HG02678 (cell line): ENCODE data around the gene GMPS.
"Not testable (repeated sequence)": the region's sequence is repeated elsewhere in the genome, so short reads cannot be mapped to it uniquely, and the experiment has no call there.

Source experiments
- ATAC-seq: cut with Tn5 transposase; IDR thresholded peaks from one replicate; pipeline ENCODE4 v1.9.1; 2021; ENCODE audit warnings: mild to moderate bottlenecking, moderate library complexity; ENCODE audit not compliant: unreplicated experiment

Gene GMPS

DNA sequence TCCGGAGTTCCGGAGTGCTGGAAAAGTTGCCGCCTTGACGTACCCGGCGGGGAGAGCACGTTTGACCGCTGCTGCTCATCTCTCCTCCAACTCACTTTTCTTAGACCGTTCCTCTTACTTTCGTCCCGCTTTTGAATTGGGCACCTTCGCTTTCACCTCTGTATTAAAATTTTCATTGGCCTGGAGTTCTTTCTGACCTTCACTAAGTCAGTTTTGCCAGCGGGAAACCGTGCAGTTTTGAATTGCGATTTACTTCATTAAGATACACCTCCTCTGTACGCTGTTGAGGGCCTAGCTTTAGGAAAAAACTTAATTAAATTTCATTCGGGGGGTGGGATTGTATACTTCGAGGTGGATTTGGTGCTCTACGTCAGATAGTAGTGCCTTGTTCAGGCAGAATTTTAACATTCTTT, 1.3 kb downstream of the GMPS start:
- ATAC-seq: peak; percentile 3

DNA sequence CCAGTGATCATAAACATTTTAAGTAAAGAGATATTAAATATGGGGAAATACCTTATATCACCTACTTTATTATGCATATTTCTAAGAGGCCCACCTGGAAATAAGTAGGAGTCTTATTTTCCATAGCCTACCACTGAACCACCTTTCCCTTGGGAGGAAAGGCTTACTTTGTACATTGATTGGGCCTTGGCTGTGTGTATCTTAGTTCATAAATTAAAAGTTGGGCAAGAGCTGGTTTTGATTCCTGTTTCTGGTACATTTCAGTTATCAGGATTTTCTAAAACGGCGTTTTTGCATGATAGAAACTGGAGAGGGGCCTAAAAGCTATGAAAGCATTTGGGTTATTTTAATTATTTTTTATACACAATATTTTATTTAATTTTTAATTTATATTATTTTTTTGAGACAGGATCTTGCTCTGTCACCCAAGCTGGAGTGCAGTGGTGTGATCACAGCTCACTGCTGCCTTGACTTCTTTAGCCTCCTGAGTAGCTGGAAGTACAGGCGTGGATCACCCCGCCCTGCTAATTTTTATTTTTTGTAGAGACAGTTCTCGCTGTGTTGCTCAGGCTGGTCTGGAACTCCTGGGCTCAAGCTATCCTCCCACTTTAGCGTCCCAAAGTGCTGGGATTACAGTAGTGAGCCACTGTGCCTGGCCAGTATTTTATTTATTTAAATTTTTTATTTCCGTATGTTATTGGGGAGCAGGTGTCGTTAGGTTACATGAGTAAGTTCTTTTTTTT, 2.6 kb downstream of the GMPS start:
- ATAC-seq: no peak

DNA sequence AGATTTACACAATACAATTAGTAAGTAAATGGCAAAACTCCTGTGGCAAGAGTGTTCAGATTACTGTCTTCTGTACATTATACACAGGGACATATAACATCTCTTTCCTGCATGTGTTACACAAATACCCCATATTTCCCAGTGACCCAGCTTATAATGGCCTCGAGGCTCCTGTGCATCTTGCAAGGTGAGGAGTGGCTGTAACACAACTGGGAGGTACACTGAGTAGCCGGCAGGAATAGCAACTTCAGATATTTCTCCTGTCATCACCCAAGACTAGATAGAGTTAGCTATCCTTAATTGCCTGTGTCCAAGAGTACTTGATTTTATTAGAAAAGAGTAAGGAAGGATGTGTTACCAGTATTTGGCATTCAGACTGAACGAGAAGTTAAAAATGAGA, 5.6 kb downstream of the GMPS start:
- no peak for ATAC-seq

DNA sequence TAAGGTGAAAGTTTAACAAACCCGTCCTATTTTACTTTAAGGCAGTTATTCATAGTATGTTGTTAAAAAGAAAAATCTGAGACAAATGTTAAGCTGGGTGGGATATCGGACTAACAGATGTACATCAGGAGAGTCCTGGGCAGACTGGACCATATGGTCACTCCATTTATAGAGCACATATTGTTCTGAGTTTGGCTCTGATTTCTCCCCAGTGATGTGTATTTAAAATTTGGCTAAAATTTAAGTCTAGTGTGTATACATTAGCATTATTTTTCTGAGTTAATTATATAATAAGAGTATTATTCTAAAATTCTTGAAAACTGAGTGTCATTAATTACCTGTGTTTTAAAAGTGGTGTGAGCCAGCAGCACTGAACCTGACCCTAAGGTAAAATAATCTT, 6.1 kb downstream of the GMPS start:
- no peak for ATAC-seq

DNA sequence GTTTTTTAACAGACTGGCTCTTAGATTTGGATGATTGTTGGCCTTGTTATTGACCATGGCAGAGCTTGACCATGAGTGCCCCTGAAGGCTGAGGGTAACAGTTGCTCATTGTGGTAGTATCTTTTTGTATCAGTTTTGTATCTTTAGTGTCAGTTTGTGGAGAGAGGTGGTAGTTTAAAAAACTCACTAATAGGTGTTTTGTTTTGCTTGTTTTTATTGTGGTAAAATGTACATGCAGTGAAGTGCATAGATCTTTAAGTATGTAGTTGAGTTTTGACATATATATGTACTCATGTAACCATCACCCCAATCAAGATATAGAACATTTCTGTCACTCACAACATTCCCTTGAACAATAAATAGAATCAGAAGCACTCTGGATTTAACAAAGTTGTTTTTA, 9.8 kb downstream of the GMPS start:
- ATAC-seq: no peak

DNA sequence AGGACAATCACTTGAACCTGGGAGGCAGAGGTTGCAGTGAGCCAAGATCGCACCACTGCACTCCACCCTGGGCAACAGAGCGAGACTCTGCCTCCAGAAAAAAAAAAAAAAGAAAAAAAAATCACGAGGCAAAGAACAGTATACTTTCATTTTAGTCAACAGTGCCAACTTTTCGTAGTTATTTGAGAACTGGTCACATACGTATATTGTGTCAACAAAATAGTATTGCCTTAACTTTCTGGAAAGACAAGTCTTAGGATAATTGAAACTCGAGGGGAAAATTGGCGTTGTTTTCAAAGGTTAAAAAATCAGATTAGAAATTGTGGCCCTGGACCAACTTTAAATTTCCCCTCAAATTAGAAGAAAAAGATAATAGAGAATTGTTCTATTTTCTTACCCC, 13.8 kb downstream of the GMPS start:
- no peak for ATAC-seq

DNA sequence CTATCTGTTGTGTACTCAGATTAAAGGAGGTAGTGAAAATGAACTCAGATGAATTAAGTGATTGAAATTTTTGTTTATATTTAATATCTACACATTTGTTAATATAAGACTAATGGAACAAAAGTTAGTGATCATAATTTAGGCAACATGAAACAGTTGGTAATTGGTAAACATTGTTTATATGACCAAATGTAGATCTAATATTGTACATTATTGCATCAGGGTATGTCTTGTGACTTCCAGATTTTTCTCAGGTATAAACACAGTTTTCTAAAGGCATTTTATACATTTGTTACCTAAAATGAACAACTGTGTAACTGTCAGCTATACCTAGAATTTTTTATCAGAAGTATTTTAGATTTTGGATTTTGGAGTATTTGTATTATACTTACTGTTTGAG, 14.8 kb downstream of the GMPS start:
- ATAC-seq: no peak

DNA sequence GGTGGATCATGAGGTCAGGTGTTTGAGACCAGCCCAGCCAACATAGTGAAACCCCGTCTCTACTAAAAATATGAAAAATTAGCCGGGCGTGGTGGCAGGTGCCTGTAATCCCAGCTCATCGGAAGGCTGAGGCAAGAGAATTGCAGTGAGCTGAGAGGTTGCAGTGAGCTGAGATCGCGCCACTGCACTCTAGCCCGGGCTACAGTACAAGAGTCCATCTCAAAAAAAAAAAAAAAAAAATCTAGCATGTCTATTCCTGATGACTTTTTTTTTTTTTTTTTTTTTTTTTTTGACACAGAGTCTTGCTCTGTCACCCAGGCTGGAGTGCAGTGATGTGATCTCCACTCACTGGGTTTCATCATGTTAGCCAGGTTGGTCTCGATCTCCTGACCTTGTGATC, 15.9 kb downstream of the GMPS start:
- ATAC-seq: not testable (repeated sequence)

DNA sequence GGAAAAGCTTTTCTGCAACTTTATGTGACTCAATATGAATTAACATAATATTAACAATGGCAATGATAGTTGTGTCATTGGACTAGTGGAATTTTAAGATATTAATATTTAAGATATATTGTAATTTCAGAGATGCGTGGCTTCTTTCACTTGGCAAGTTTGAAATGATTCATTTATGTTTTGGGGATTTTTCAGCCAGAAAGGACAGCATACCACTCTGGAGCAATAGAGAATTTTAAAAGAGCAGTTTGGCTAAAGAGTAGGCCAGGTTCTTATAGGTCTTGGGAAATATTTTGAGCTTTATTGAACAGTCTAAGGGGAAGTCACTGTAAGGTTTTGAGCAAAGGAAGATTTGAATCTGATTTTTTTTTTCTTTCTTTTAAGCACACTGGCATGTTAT, 16.5 kb downstream of the GMPS start:
- no peak for ATAC-seq

DNA sequence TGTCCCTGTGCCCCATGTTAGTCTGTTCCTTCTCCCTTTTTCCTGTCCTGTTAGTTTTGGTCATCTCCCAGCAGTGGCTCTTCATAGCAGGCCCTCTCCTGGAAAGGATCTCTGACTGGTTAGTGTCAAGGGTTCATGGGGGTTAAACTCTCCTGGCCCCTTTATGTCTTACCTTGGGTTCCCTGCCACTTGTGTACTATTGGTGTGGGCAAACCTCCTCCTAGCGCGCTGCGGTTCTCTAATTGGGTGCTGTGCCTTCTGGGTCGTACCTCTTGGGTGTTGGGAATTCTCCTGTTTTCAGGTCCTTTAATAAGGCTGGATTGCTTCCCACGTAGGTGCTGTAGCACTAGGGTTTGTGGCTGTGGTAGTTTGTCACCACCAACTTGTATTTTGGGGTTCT, 18.8 kb downstream of the GMPS start:
- no peak for ATAC-seq

DNA sequence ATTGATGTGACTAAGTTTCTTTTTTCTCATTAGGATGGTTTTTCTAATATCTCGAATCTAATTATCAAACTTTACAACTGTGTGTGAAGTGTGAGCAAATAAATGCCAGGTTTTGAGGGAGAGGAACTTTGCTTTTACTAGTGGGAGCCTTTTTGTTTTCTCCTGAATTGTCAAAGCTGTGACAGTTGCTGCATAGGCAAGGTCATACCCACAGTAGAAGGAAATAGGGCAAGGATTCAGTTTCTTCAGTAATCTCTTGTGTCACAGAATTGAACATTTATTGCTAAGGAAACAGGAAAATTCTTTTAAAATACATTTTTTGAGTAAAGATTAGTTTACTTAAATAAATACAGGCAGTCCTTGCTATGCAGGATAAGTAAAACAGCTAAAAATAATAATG, 19.5 kb downstream of the GMPS start:
- ATAC-seq: no peak

DNA sequence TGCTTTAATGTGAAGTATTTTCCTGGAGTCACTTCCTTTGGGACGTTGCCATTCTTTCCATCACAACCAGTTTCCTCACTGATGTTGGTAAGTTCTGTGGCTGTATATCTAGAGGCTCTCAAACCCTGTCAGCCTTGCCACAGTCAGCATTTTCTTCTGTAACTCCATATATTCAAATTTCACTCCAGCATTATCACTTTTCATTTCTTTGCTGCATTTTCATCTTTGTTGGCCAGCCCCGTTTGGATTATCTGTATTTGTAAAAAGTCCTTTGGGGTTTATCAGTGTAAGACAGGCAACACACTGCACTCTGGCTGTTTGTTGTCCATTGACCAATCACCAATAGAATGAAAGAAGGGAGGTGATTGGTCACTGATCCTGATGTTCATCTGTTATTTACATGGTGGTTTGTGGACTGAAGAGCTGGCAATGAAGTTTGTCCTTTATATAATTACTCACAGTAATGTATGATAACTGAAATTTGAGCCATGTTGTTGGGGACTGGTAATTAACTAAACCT, 20.3 kb downstream of the GMPS start:
- ATAC-seq: peak; percentile 63

DNA sequence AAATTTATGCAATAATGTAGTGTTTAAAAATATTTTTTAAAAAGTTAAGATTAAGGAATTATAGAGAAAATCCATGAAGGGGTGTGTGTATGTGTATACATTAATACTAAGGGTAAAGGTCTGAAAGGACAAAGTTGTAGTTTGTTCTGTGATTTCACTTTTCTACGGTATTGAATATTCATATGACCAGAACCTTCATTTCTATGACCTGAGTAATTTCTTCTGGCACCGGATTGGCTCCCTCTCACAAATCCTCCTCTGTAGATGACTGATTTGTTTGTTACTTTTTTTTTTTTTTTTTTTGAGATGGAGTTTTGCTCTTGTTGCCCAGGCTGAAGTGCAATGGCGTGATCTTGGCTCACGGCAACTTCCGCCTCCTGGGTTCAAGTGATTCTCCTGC, 20.9 kb downstream of the GMPS start:
- ATAC-seq: no peak

DNA sequence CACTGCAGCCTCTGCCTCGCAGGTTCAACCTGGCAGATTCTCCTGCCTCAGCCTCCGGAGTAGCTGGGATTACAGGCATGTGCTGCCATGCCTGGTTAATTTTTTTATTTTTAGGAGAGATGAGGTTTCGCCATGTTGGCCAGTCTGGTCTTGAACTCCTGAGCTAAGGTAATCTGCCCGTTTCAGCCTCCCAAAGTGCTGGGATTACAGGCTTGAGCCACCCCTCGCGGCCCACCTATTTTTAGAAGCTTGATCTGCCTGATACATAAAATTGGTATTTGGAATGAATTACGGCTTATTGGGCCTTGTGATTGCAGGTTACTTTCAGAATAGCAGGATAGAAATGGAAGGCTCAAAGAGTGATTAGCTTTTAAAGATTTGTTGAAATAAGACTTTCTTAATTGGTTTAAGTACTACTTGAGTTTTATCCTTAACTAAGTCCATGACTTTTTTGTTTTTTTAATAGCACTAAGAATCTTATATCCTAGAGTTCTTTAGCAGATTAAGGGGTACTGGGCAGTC, 25.0 kb downstream of the GMPS start:
- ATAC-seq: no peak

DNA sequence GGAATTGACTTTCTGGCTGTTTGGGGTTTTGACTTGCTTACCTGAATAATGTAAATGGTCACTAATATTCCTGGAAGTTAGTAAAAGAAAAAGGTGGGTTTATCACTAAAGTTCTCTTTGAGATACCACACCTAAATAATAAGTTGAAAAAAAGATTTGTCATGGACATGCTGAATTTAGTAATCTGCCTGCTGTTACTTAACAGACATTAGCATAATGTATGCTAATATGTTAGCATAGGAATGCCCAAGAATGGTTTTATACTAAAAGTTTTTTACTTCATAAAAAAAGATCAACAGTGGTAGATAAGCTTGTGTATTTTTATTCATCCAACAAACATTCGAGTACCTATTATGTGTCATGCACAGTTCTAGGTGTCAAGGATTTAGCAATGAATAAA, 36.5 kb downstream of the GMPS start:
- ATAC-seq: no peak

DNA sequence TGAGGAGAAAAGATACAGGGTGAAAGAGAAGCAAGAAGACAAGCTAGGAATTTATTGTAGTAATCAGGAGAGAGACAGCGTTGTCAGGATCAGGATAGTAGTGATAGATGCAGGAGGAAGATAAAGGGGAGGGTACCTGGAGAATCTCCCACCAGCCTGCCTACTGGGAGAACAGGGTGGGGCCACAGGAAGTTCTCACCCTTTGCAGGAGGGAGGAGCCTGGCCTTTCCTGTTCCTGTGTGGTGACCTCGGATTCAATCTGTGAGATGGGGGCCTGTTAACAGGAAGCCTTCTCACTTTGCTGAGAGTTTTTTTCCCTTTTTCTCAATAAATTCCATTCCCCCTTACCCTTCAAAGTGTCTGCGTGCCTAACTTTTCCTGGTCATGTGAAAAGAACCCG, 37.6 kb downstream of the GMPS start:
- ATAC-seq: no peak

DNA sequence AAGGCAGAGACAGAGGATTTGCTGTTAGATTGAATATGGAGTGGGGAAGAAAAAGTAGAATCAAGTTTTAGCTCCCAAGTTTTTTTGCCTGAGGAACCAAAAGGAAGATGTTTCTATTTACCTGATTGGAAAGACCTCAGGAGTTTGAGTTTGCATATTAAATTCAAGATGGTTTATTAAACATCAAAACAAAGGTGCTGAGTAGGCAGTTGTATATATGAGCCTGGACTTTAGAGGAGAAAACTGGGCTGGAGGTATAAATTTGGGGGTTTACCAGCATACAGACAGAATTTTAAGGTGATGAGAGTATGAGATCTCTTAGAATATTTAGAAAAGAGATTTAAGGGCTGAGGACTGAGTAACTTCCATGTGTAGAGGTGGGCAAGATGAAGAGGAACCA, 38.2 kb downstream of the GMPS start:
- ATAC-seq: no peak

DNA sequence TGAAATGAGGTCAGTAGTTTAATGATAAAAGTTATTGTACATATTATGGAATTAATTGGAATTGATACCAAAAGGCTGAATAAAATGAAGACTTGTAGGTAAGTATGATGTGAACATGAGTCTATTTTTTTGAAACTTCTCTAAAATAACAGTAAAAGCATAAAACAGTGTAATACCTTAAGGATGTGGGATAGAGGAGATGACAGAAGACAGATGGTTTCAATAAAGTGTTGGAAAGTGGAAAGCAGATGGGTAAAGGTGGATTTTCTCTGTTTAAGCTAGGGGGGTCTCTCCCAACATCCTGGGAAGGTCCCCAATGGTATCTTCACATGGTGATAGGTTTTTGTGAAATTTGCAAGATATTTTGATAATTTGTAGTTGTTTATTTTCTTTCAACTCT, 41.6 kb downstream of the GMPS start:
- ATAC-seq: no peak

DNA sequence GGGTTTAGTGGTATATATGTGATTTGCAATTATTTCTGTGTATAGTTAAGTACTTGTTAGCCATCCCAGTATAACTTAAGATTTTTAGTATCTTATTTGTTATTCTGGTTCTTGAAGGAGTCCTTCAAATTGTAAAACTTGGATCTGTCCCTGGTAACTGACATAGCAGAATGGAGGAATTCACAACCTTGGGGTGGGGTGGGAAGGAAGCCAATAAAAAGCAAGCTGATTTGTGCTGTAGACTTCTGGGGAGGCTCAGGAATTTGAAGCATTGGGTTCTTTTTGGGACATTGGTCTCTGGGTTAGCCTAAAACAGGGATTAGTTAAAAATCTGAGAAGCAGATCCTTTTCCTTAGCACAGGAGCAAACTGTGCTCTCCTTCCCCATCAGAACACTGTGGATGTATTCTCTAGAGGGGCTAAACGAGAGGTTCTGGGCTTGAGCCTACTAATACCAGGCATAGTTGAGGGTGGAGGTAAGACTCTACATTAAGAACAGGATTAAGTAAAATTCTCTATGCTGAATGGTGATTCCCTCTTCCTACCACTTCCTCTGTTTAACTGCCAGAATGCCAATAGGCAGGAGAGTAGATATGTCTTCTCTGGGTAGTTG, 42.2 kb downstream of the GMPS start:
- no peak for ATAC-seq

DNA sequence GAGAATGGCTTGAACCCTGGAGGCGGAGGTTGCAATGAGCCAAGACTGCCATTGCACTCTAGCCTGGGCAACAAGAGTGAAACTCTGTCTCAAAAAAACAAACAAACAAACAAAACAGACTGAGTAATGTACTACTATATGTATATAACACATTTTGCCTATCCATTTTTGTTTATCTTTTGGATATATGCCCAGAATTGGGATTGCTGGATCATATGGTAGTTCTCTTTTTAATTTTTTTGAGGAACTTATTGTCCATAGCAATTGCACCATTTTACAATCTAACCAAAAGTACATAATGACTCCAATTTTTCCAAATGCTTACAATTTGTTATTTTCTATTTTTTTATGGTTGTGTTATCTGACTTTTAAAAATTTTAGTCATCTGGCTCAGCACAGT, 47.3 kb downstream of the GMPS start:
- no peak for ATAC-seq

DNA sequence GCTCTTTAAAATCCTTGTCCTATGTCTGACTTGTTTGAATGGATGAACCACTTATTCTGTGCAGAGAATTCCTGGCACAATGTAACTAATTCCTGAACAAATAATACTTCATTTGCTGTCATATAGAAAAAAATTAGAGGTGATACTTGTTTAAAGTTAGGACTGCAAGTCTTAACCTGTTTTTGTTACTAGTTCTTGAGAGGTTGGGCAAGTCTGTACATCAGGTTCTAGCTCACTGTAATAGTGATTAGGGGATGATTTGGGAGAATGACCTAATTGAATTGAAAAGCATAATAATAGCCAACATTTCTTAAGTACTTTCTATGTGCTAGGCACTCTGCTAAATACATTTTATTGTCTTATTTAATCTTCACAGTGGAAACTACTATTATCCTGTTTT, 49.3 kb downstream of the GMPS start:
- ATAC-seq: no peak

DNA sequence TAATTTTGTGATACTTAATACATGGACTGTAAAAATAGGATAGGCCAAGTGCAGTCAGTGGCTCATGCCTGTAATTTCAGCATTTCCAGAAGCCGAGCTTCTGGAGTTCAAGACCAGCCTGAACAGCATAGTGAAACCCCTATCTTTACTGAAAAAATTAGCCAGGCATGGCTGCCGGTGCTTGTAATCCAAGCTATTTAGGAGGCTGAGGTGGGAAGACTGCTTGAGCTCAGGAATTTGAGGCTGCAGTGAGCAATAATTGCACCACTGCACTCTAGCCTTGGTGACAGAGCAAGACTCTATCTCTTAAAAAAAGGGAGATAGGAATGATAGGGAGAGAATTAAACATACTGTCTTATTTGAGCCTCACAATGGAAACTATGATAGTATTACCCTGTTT, 51.0 kb downstream of the GMPS start:
- ATAC-seq: no peak

DNA sequence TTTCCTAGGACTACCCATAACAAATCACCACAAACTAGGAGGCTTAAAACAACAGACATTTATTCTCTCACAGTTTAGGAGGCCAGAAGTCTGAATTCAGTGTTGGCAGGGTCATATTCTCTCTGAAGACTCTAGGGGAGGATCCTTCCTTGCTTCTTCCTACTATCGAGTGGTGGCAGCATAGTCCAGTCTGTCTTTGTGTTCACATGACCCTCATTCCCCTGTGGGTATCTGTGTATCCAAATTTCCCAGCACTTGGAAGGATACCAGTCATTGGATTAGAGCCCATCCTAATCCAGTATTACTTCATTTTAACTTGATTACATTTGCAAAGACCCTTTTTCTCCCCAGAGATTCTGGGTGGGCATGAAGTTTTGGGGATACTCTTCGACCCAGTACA, 63.8 kb downstream of the GMPS start:
- no peak for ATAC-seq
